NCI-H748 (cell line): ENCODE results near the gene DPP6.
"Not testable (repeated sequence)": the region's sequence is repeated elsewhere in the genome, so short reads cannot be mapped to it uniquely, and the experiment has no call there.

Experiments used
- DNase-seq: peaks from one replicate; lab custom pipeline; 2025; ENCODE audit not compliant: unreplicated experiment; lab: John Stamatoyannopoulos, UW

DPP6 gene

GRCh38 chr7:154148791-154149516 lies 96.8 kb downstream of the DPP6 start:
- DNase-seq = not testable (repeated sequence)

- DNase-seq = not testable (repeated sequence)
Measured at GRCh38 chr7:154150656-154151055, 98.5 kb downstream of the DPP6 start.

- DNase-seq = not testable (repeated sequence)
Measured at GRCh38 chr7:154151306-154151705, 99.1 kb downstream of the DPP6 start.

GRCh38 chr7:154155928-154156327 lies 103.7 kb downstream of the DPP6 start:
- not testable (repeated sequence) for DNase-seq

- not testable (repeated sequence) for DNase-seq
Measured at GRCh38 chr7:154162921-154163320, 110.7 kb downstream of the DPP6 start.

- DNase-seq = not testable (repeated sequence)
Measured at GRCh38 chr7:154163642-154164041, 111.4 kb downstream of the DPP6 start.

GRCh38 chr7:154167051-154167450 lies 114.9 kb downstream of the DPP6 start:
- no peak for DNase-seq

GRCh38 chr7:154167807-154168206 lies 115.6 kb downstream of the DPP6 start:
- DNase-seq = no peak

- no peak for DNase-seq
Measured at GRCh38 chr7:154171422-154171821, 119.2 kb downstream of the DPP6 start.

- DNase-seq = no peak
Measured at GRCh38 chr7:154172236-154172635, 120.0 kb downstream of the DPP6 start.

GRCh38 chr7:154177584-154177983 lies 125.4 kb downstream of the DPP6 start:
- DNase-seq = no peak

GRCh38 chr7:154178895-154179294 lies 126.7 kb downstream of the DPP6 start:
- no peak for DNase-seq

- no peak for DNase-seq
Measured at GRCh38 chr7:154183482-154183881, 131.3 kb downstream of the DPP6 start.

- DNase-seq = no peak
Measured at GRCh38 chr7:154183946-154184345, 131.7 kb downstream of the DPP6 start.

GRCh38 chr7:154186811-154187210 lies 134.6 kb downstream of the DPP6 start:
- DNase-seq = no peak

GRCh38 chr7:154188330-154188729 lies 136.1 kb downstream of the DPP6 start:
- DNase-seq = no peak

- DNase-seq = no peak
Measured at GRCh38 chr7:154195266-154195665, 143.1 kb downstream of the DPP6 start.

- no peak for DNase-seq
Measured at GRCh38 chr7:154198481-154198880, 146.3 kb downstream of the DPP6 start.

GRCh38 chr7:154200241-154200640 lies 148.0 kb downstream of the DPP6 start:
- no peak for DNase-seq

GRCh38 chr7:154202002-154202401 lies 149.8 kb downstream of the DPP6 start:
- DNase-seq = no peak

GRCh38 chr7:154204046-154204445 lies 151.8 kb downstream of the DPP6 start:
- DNase-seq = no peak

- no peak for DNase-seq
Measured at GRCh38 chr7:154212861-154213260, 160.7 kb downstream of the DPP6 start.

- no peak for DNase-seq
Measured at GRCh38 chr7:154217688-154218340, 165.6 kb downstream of the DPP6 start.
